Right atrium auricular region (tissue), 2 donors: ENCODE results near the gene CAMSAP2. TPM values are rescaled to one million over a fixed set of nuclear protein-coding genes. Genes with fewer than 3 reads are reported as not detected.

ENCODE experiments used
- DNase-seq: peaks from one replicate; pipeline ENCODE4 v3.0.0-alpha.2; 2019; ENCODE audit warnings: low spot score
- H3K27ac ChIP-seq, 2 donors: fragments of 200-600 bp; sonication (generic); 1 replicate in 1 of 2; 2 replicates in 1 of 2; pipeline ENCODE4 v1.5.1; 2016 to 2019
- H3K27me3 ChIP-seq, 2 donors: fragments of 200-600 bp; sonication (generic); one replicate each; pipeline versions ENCODE4 v1.5.1 to v1.6.0; 2017 to 2019
- H3K36me3 ChIP-seq: fragments of 200-600 bp; sonication (generic); one replicate; pipeline ENCODE4 v1.5.1; 2016
- H3K4me1 ChIP-seq, 2 donors: fragments of 200-600 bp; sonication (generic); one replicate each; pipeline versions ENCODE4 v1.5.1 to v1.6.0; 2017 to 2019
- H3K4me3 ChIP-seq, 2 donors: fragments of 200-600 bp; sonication (generic); 1 replicate in 1 of 2; 2 replicates in 1 of 2; pipeline ENCODE4 v1.5.1; 2017 to 2019; ENCODE audit warnings: mild to moderate bottlenecking in 1 of 2, moderate library complexity in 1 of 2
- H3K9me3 ChIP-seq, 2 donors: fragments of 200-600 bp; sonication (generic); one replicate each; pipeline ENCODE4 v1.5.1; 2019
- total RNA-seq, 2 donors: library from RNA; depleted of rRNA; stranded (reverse); fragments of >200 nt; gene quantifications; one replicate each; pipeline ENCODE4 v1.1.0, GENCODE V29; 2016
- TF ChIP-seq, protein P1 (sequence below), 2 donors: fragments of 200-600 bp; sonication (generic); IDR thresholded peaks; one replicate each; pipeline ENCODE4 v1.5.1; 2019; ENCODE audit warnings: antibody characterized with exemption in 2 of 2

CAMSAP2 gene
- total RNA-seq, 2 donors from 2014 or later, result 34.6 to 36.4 TPM

GRCh38 chr1:200838676-200839445, 100.2 kb downstream of the CAMSAP2 start:
- DNase-seq, result no peak

DNA sequence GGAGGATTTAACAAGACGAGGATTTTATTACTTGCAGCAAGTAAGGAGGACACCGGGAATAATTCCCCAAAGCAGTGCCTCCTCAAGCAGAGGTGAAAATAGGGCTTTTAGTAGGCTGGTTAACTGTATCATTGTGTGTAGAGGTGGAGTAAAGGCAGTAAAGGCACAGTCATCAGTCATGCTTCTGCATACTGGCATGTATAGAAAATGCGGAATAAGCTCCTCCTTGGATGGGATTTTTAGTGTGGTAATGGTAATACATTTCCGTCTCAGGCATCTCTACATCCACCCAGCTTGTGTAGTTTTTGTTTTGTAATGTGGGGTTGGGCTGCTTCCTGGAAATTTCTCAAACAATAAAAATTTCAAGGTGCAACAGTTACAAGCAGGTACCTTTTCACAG, 106.7 kb downstream of the CAMSAP2 start:
- TF ChIP-seq, protein P1, sequence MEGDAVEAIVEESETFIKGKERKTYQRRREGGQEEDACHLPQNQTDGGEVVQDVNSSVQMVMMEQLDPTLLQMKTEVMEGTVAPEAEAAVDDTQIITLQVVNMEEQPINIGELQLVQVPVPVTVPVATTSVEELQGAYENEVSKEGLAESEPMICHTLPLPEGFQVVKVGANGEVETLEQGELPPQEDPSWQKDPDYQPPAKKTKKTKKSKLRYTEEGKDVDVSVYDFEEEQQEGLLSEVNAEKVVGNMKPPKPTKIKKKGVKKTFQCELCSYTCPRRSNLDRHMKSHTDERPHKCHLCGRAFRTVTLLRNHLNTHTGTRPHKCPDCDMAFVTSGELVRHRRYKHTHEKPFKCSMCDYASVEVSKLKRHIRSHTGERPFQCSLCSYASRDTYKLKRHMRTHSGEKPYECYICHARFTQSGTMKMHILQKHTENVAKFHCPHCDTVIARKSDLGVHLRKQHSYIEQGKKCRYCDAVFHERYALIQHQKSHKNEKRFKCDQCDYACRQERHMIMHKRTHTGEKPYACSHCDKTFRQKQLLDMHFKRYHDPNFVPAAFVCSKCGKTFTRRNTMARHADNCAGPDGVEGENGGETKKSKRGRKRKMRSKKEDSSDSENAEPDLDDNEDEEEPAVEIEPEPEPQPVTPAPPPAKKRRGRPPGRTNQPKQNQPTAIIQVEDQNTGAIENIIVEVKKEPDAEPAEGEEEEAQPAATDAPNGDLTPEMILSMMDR (IDR thresholded peaks at IDR 0.05), result no peak
- no peak for DNase-seq
- Histone ChIP-seq H3K27ac (no peak overlapping the region), H3K9me3 (no peaks in the 10 kb centered on the region), H3K4me1 (no peaks in the 10 kb centered on the region), H3K4me3 (no peak overlapping the region), H3K36me3 (peaks cover 46% of the 10 kb centered on the region), H3K27me3 (no peaks in the 10 kb centered on the region)

More at GRCh38 chr1:200838676-200839445, 100.2 kb downstream of the CAMSAP2 start:
- Histone ChIP-seq H3K36me3 (peaks cover 11% of the 10 kb centered on the region), H3K9me3 (peaks cover 0 to 7% of the 10 kb centered on the region in 2 donors), H3K4me3 (no peak overlapping the region), H3K27me3 (no peaks in the 10 kb centered on the region), H3K4me1 (no peaks in the 10 kb centered on the region), H3K27ac (no peak overlapping the region)
- TF ChIP-seq, protein P1 (IDR thresholded peaks at IDR 0.05), result no peak

GRCh38 chr1:200846398-200846797, 107.7 kb downstream of the CAMSAP2 start:
- Histone ChIP-seq H3K4me3 (no peak overlapping the region), H3K36me3 (peaks cover 46% of the 10 kb centered on the region)

GRCh38 chr1:200849430-200849829, 110.7 kb downstream of the CAMSAP2 start:
- DNase-seq, result no peak

More at GRCh38 chr1:200846398-200846797, 107.7 kb downstream of the CAMSAP2 start:
- Histone ChIP-seq H3K27me3 (no peaks in the 10 kb centered on the region), H3K27ac (no peak overlapping the region), H3K4me1 (no peaks in the 10 kb centered on the region), H3K9me3 (no peaks in the 10 kb centered on the region)
- no peak for DNase-seq
- TF ChIP-seq, protein P1 (IDR thresholded peaks at IDR 0.05), result no peak

GRCh38 chr1:200850554-200850953, 111.9 kb downstream of the CAMSAP2 start:
- Histone ChIP-seq H3K27me3 (no peaks in the 10 kb centered on the region), H3K27ac (no peak overlapping the region), H3K4me3 (no peak overlapping the region), H3K36me3 (peaks cover 50% of the 10 kb centered on the region), H3K4me1 (no peaks in the 10 kb centered on the region), H3K9me3 (no peaks in the 10 kb centered on the region)
- TF ChIP-seq, protein P1 (IDR thresholded peaks at IDR 0.05), result no peak
- DNase-seq, result no peak

More at GRCh38 chr1:200849430-200849829, 110.7 kb downstream of the CAMSAP2 start:
- Histone ChIP-seq H3K27me3 (no peaks in the 10 kb centered on the region), H3K4me1 (no peaks in the 10 kb centered on the region), H3K4me3 (no peak overlapping the region), H3K27ac (no peak overlapping the region), H3K36me3 (peaks cover 50% of the 10 kb centered on the region), H3K9me3 (no peaks in the 10 kb centered on the region)
- TF ChIP-seq, protein P1 (IDR thresholded peaks at IDR 0.05), result no peak
